GM20431 (cell line): ENCODE results near the gene PMM2.
"Not testable (repeated sequence)": the region's sequence is repeated elsewhere in the genome, so short reads cannot be mapped to it uniquely, and the experiment has no call there.

Experiments
- in situ Hi-C: fragments of 300-500 bp; cut with MseI, MboI; formaldehyde crosslinking; loops from one replicate; pipeline ENCODE4 v1.15.0; 2020; ENCODE audit warnings: low sequenced_read_pairs; ENCODE audit not compliant: unreplicated experiment

The PMM2 gene

DNA sequence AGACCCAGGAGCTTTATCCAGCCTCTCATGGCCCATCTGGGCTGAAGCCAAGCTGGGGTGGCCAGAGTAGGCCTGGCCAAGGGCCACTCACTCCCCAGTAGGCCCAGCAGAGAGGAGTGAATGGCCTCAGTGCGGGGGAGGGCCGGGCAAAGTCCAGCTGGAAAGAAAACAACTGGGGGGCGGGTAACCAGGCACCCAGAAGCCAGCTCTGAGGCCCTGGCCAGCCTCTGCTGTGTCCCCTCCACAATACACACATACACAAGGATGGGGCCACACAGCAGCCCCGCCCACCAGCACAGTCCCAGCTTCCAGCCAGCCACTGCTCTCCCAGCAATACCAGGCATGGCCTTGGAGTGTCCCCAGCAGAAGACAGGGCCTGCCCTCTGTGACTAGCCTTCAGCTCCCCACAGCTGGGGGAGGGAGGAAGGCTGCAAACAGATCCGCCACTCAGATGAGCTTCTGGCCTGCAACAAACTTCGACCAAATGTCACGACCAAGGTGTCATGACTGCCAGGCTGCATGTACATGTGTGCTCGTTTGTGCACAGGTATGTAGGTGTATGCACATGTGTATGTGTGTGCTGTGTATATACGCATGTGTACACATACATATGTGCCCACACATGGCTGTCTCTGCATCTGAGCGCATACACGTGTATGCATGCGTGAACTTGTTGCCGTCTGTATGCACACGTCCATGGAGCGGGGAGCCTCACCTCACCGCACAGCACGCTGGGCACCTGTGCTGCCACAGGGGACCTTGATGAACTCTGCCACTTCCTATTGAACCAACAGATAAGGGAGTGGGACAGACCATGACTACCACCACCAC lies 66.2 kb downstream of the PMM2 start:
- in situ Hi-C loops: no loop called here

DNA sequence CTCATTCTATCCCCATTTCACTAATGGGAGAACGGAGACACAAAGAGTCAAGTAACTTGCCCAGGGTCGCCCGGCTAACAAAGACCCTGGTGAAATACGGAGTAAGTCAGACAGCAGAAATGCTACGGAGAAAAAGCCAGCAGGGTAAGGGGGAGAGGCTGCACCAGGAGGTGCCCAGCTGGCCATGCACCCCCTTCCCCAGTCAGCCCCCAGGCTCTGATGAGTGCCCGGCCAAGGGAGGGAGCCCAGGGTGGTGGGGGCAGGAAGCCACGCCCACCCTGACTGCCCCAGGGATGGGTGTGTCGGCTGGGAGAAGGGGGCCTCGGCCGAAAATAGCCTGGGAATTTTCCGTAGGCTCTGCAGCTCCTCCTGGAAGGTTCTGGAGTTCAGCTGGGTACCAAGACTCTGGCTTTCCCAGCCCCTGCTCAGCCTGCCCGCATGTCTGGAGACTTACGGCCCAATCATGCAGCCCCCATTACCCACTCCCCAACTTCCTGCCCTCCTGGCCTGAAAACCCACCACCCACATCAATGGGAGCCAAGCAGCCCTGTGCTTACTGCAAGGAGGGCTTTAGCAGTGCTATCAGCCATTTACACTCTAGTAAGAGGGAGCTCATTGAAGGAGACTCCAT lies 67.0 kb downstream of the PMM2 start:
- in situ Hi-C loops: no loop called here

DNA sequence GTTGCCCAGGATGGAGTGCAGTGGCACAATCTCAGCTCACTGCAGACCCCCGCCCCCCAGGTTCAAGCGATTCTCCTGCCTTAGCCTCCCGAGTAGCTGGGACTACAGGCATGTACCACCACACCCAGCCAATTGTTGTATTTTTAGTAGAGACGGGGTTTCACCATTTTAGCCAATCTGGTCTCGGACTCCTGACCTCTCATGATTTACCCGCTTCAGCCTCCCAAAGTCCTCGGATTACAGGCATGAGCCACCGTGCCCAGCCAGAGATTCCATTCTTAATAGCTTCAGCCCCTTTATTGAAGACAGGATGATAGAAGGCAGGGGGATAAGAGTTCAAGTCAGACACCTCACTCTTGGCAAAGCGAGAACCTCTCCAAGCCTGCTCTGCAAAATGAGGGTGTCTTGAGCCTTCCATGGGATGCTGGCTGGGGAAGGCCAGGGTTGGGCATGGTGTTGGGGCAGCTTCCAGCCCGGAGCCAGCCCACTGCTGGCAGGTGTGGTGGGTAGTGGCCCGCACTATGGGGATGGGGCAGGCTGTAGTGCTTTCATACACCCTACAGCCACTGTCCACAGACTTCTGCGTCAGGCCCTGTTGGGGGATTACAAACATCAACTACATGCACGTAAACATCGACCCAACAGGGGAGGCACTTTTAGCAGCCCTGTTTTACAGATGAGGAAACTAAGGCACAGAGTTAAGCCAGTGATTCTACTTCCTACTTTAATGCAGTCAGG lies 67.7 kb downstream of the PMM2 start:
- in situ Hi-C loops: no loop called here

DNA sequence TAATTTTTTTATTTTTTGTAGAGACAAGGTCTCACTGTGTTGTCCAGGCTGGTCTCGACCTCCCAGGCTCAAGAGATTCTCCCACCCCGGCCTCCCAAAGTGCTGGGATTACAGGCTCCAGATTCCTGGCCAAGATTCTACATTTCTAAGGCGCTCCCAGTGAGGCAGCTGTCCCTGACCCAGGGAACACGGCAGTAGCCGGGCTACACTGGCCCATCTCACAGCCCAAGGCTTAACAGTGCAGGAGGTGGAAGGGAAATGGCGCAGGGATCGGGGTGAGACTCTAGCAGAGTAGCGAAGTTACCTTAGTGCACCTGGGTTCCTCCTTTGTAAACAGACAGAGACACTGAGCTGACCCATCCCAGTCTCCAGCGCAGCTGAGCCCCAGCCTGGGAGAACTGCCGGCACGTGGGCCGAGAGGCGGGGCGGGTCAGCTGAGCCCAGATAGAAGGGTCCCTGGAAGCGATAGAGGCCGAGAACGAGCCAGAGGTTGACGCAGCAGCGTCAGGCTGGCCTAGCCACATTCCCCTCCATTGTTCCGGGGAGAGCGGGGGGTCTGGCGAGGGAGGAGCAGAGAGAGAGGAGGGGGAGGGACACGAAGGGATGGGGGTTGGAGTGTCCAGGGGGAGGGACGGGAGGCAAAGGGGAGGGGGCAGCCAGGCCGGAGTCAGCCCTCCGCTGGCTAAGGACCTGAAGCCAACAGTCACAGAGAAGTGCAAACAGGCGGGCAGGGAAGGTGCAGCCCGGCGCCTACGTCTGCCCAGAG lies 68.7 kb downstream of the PMM2 start:
- in situ Hi-C loops: no loop called here

DNA sequence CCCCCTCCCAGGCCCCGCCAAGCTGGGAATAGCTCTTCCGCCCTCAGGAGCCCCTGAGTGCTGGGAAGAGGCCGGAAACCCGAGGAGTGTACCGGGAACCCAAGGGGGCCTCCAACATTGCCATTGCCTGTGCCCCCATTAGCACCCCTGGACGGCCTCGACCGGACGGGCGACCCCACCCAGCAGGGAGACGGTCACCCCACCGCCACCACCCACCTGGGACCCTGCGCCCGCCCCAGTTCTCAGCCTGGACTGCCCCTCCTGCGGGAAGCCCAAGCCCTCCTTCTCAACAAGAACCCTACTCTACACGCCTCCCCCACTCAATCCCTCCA lies 69.2 kb downstream of the PMM2 start:
- in situ Hi-C loops: no loop called here

DNA sequence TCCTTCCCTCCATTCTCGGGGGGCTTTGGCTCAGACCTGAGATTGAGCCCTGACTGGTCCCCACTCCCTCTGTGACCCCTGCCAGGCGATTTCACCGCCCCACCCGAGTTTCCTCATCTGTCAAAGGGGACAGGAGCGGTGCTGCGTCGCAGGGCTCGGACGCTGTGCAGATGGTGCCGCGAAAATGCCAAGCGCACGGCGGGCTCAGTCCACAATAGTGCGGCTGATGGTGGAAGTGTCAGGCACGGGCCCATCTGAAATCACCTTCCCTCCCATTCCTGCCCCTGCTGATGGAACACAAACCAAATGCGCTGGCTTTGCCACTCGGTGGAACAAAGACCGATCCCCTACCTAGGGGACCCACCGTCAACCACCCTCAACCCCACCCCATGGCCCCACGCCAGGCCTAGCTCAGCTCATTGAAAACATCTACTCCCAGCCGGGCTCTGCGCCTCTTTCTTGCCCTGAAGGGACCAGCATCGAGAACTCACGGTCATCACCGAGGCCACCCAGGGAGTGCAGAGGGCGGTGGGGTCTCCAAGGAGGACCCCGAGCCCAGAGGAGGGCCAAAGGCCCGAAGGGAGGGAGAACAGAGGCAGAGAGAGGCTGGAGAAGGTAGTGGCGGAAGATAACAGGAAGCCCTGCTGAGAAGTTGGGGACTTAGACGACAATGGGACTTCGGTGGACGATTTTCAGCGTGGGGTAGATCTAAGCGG lies 69.7 kb downstream of the PMM2 start:
- in situ Hi-C loops: no loop called here

DNA sequence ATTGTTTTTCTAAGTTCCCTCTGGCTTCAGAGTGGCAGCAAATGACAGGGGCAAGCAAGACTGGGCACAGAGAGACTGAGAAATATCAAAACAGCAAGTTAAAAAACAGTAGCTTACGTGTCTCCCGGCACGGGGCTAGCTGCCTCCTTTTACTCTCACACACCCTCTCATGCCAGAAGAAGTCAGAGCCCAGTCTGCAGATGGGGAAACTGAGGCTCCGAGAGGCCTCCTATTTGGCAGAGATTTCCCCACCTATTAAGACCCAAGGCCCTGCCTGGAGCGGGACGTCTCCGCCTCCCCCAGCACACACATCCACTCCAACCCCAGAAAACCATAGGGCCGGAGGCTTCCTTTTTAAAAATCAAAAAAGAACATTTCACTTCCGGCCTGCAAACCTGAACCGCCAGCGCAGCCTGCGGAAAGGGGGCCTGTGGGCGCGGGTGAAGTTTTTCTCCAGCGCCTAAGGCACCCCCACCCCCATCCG lies 70.3 kb downstream of the PMM2 start:
- in situ Hi-C loops: no loop called here

DNA sequence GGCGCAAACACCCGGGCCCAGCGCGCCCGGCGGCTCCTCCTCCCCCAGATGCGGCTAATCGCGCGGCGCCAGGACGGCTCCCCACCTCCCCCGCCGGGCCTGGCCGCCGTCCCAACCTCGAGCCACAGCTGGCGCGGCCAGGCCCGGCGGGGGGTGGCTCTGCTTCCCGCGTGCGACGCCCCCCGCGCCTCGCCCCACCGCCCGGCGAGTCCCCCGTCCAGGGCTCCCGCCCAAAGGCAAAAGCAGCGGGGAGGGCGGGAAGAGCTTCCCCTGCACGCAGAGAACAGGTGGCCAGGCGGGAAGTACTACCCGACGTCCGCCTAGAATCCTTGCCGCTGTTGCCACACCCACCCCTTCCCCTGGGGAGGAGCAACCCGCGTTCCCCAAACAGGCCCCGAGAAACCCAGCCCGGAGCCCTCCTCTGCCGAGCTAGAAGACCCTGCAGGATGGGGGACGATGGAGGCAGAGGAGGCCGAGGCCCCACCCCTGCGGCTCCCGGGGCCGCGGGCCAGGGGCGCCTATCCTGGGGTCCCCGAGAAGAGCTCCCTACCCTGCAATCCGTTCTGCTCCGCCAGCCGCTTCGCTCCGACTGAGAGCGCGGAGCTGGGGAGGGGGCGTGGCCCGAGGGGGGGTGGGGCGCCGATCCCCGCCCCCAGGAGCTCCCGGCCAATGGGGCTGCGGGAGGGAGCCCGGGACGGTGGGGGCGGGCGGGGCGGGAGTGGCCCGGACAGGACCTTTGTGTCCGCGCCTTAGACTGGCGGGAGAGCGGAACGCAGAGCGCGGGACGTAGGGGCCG lies 71.0 kb downstream of the PMM2 start, which contains the start of gene CARHSP1:
Gene CARHSP1, minus strand, starts transcription at position 591 of the 796 bp plus-strand sequence. CDS start 9,678 bp downstream, outside the sequence.
- in situ Hi-C loops: no loop called here

DNA sequence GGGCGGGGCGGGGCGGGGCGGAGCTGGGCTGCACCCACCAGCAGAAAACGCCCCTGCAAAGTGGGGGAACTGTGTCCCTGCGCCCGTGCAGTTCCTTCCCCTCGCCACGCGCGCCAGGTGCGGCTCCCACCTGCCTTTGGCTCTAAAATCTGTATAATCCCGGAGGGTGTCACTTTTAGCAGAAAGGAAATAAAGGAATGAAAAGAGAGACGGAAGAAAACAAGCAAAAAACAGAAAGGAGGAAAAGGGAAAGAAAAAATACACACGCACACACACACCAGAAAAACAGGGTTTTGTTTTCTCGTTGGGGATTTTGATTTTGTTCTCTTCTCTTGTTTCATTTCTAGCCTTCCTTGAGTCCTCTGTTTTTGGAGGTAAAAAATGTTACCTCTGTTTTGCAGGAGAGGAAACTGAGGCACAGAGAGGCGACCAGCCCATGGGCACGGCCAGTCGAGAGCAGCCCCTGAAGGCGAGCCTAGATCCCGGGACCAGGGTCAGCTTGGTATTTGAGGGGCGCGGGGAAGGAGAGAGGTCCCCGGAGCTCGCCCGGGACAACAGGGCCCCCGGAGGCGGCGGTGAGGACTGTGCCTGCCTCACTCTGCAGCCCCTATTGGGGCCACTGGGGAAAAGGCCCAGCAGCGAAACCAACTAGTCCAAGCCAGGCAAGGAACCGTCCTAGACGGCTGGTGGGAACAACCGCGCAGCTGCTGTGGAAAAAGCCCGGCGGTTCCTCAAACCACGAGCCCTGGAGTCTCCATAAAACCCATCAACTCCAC lies 71.8 kb downstream of the PMM2 start:
- in situ Hi-C loops: no loop called here

DNA sequence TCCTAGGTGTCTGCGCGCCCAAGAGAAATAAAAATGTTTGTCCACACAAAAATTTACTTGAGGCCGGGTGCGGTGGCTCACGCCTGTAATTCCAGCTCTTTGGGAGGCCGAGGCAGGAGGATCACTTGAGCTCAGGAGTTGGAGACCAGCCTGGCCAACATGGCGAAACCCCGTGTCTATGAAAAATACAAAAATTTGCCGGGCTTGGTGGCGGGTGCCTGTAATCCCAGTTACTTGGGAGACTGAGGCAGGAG lies 72.3 kb downstream of the PMM2 start:
- in situ Hi-C loops: not testable (repeated sequence)

DNA sequence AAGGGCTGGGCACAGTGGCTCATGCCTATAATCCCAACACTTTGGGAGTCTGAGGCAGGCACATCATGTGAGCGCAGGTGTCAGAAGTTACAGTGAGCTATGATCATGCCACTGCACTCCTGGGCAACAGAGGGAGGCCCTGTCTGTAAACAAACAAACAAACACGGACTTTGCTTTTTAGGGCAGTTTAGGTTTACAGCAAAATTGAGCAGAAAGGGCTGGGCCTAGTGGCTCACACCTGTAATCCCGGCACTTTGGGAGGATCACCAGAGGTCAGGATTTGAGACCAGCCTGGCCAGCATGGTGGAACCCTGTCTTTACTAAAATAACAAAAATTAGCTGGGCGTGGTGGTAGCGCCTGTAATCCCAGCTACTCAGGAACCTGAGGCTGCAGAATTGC lies 74.4 kb downstream of the PMM2 start:
- in situ Hi-C loops: no loop called here

DNA sequence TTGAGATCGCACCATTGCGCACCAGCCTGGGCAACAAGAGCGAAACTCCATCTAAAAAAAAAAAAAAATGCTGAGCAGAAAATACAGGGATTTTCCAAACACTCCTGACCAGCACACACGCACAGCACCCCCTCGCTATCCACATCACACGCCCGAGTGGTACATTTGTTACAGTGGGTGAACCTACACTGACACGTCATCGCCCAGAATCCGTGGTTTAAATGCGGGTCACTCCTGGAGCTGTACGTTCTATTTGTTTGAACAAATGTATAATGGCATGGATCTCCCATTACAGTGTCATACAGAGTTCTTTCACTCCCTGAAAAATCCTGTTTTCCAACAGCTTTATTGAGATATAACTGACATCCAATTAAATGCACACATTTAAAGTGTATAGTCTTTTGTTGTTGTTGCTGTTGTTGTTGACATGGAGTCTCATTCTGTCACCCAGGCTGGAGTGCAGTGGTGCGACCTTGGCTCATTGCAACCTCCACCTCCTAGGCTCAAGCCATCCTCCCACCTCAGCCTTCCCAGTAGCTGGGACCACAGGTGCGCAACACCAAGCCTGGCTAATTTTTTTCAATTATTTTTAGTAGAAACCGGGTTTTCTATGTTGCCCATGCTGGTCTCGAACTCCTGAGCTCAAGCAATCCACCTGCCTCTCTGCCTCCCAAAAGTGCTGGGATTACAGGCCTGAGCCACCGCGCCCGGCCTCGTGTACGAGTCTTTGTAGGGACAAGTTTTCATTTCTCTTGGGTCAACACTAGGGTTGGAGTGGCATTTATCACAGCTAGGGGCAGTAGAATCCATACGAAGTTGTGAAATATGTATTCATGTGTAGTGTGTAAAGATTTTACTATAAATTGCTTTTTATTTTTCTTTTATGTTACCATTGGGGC lies 75.6 kb downstream of the PMM2 start:
- in situ Hi-C loops: no loop called here

DNA sequence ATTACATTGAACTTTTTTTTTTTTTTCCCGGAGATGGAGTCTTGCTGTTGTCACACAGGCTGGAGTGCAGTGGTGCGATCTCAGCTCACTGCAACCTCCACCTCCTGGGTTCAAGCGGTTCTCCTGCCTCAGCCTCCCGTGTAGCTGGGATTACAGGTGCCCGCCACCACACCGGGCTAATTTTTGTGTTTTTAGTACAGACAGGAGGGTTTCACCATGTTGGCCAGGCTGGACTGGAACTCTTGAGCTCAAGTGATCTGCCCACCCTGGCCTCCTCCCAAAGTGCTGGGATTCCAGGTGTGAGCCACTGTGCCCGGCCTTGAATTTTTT lies 76.2 kb downstream of the PMM2 start:
- in situ Hi-C loops: not testable (repeated sequence)

DNA sequence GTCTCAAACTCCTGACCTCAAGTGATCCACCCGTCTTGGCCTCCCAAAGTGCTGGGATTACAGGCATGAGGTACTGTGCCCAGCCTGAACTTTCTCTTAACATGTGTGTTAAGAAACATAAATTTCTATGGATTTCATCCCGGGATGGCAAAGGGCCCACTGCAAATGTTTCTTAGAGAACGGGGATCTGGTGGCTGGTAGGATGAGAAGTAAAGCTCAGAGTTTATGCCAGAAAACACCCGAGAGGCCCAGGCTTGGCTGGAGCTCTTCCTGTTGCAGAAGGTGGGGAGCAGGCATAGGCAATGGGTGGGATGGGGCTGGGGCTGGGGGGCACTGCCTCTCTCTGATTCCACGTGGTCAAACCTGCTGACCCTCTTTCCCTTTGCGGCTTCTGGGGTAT lies 76.7 kb downstream of the PMM2 start:
- in situ Hi-C loops: no loop called here

DNA sequence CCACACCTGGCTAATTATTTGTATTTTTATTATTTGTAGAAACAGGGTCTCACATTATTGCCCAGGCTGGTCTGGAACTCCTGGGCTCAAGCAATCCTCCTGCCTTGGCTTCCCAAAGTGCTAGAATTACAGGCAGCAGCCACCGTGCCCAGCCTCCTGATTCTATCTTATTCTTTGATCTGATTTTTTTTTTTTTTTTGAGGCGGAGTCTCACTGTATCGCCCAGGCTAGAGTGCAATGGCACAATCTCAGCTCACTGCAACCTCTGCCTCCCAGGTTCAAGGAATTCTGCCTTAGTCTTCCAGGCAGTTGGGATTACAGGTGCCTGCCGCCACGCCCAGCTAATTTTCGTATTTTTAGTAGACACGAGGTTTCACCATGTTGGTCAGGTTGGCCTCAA lies 77.7 kb downstream of the PMM2 start:
- in situ Hi-C loops: loop anchor here (25.0 kb wide), 2 partner anchors 213 to 313 kb away; partner anchors contain the start of gene ABAT

DNA sequence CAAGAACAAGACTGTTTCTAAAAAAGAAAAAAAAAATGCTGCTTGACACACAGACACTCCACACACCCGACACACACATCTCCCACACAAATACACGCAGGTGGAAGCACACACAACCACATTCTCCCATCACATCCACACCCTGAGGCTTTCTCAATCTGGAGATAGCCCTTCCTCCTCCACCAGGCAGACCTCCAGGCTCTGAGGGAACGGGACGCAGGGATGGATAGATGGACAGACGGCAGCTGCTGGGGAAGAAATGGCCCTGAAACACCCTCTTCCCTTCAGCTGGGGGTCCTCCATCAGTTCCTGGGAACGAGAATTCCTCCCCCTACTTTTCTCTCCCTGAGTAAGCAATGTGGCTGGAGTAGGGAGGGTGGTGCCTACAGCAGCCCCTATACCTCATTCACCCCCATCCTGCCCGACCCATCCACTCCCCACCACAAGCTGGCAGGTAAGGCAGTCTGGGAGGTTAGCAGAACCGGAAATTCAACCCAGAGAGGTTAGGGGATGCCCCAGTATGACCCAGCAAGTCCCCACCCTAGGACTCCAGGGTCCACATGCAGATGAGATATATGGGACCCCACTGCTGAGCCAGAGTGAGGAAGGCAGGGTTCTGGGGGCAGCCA lies 80.4 kb downstream of the PMM2 start:
- in situ Hi-C loops: loop anchor here (25.0 kb wide), 2 partner anchors 216 to 316 kb away; partner anchors contain the start of gene ABAT

DNA sequence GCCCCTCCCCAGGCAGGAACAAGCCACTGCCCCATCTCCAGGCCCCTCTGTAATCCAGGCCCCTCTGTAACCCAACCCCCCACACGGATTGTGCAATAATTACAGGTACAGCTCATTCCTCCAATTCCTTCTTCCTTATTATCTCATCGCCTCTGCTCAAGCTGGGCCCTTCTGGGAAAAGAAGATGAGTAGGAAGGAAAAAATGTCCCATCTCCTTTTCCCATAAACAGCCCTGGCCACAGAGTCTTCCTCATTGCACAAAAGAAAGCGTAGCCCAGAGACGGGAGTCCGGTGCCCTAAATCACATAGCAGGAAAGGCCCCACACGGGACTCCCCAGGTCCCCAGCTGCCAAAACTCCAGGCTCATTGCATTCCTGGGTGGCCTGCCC lies 80.9 kb downstream of the PMM2 start:
- in situ Hi-C loops: loop anchor here (25.0 kb wide), 2 partner anchors 216 to 316 kb away; partner anchors contain the start of gene ABAT
